IMR-90 (cell line): ENCODE measurements around the gene PLEKHG5. TPM values are rescaled to one million over a fixed set of nuclear protein-coding genes. Genes with fewer than 3 reads are reported as not detected.

Source experiments
- ATAC-seq: fragments of 200-7000 bp; cut with Tn5 transposase; 2 replicates; pipeline ENCODE4 v1.9.1; 2020; ENCODE audit warnings: low read depth, mild to moderate bottlenecking, moderate library complexity
- BruUV-seq: library from RNA; stranded (reverse); fragments of 400-500 nt; replicated peaks from 2 replicates; lab custom pipeline; 2021; lab: Mats Ljungman, UMichigan
- CTCF ChIA-PET: fragments of 300-600 bp; formaldehyde crosslinking; extraction: SDS; loops from one replicate; lab custom pipeline; 2021; ENCODE audit warnings: antibody characterized with exemption; lab: Yijun Ruan, JAX
- POLR2A ChIA-PET: fragments of 300-600 bp; sonication (Branson Sonifier 250); formaldehyde crosslinking; loops from one replicate; lab custom pipeline; 2022; ENCODE audit warnings: antibody characterized with exemption; ENCODE audit not compliant: unreplicated experiment; lab: Charles Lee
- DNase-seq: peaks from one replicate; pipeline ENCODE4 v3.0.0; 2013
- H2AFZ ChIP-seq: replicated peaks from 2 replicates; pipeline ENCODE3; 2013; ENCODE audit warnings: low read length, mild to moderate bottlenecking; ENCODE audit not compliant: poor library complexity
- H2AK5ac ChIP-seq: 2 replicates; pipeline ENCODE4 v1.6.1; 2013; ENCODE audit warnings: low read depth, low read length, inconsistent platforms
- H2AK9ac ChIP-seq: replicated peaks from 2 replicates; pipeline ENCODE3; 2013; ENCODE audit warnings: mild to moderate bottlenecking, low read depth, low read length, moderate library complexity; ENCODE audit not compliant: poor library complexity
- H2BK120ac ChIP-seq: 2 replicates; pipeline ENCODE4 v1.6.1; 2013; ENCODE audit warnings: low read depth, low read length, inconsistent platforms
- H2BK15ac ChIP-seq: 3 replicates; pipeline ENCODE4 v1.6.1; 2013; ENCODE audit warnings: low read depth, low read length, inconsistent platforms
- H2BK20ac ChIP-seq: 2 replicates; pipeline ENCODE4 v1.6.1; 2013; ENCODE audit warnings: low read depth, mild to moderate bottlenecking, inconsistent platforms, low read length, moderate library complexity
- H2BK5ac ChIP-seq: 2 replicates; pipeline ENCODE4 v1.6.1; 2013; ENCODE audit warnings: mild to moderate bottlenecking, low read depth, low read length, inconsistent platforms; ENCODE audit not compliant: poor library complexity, severe bottlenecking
- H3K14ac ChIP-seq: replicated peaks from 2 replicates; pipeline ENCODE4 v1.6.1; 2013; ENCODE audit warnings: low read depth, low read length, inconsistent platforms
- H3K18ac ChIP-seq: 2 replicates; pipeline ENCODE4 v1.6.1; 2013; ENCODE audit warnings: low read depth, low read length, control low read depth
- H3K23ac ChIP-seq: 2 replicates; pipeline ENCODE4 v1.6.1; 2013; ENCODE audit warnings: low read depth, low read length, inconsistent platforms
- H3K27ac ChIP-seq: 2 replicates; pipeline ENCODE4 v1.5.1; 2013; ENCODE audit warnings: mild to moderate bottlenecking, control low read depth, low read length; ENCODE audit not compliant: insufficient read depth
- H3K27me3 ChIP-seq: 2 replicates; pipeline ENCODE4 v1.6.1; 2013; ENCODE audit warnings: low read length; ENCODE audit not compliant: control insufficient read depth, insufficient read depth
- H3K36me3 ChIP-seq: 2 replicates; pipeline ENCODE4 v1.6.1; 2013; ENCODE audit warnings: low read length, mixed read lengths; ENCODE audit not compliant: control insufficient read depth, insufficient read depth
- H3K4ac ChIP-seq: 2 replicates; pipeline ENCODE4 v1.6.1; 2013; ENCODE audit warnings: low read depth, low read length, inconsistent platforms
- H3K4me1 ChIP-seq: 2 replicates; pipeline ENCODE4 v1.6.1; 2013; ENCODE audit warnings: low read length, mixed read lengths; ENCODE audit not compliant: control insufficient read depth, insufficient read depth
- H3K4me2 ChIP-seq: 2 replicates; pipeline ENCODE4 v1.6.1; 2013; ENCODE audit warnings: low read depth, mild to moderate bottlenecking, control low read depth, low read length, moderate library complexity
- H3K4me3 ChIP-seq: 2 replicates; pipeline ENCODE4 v1.5.1; 2013; ENCODE audit warnings: low read depth, mild to moderate bottlenecking, control low read depth, low read length, moderate library complexity; ENCODE audit not compliant: insufficient read depth
- H3K56ac ChIP-seq: 2 replicates; pipeline ENCODE4 v1.6.1; 2013; ENCODE audit warnings: low read length, inconsistent platforms; ENCODE audit not compliant: insufficient read depth; ENCODE audit errors: extremely low read depth
- H3K79me1 ChIP-seq, 2 experiments: 2 replicates each; pipeline ENCODE4 v1.6.1; 2013; ENCODE audit warnings: low read length in 2 of 2, inconsistent platforms in 1 of 2, low read depth in 1 of 2
- H3K9ac ChIP-seq: 2 replicates; pipeline ENCODE4 v1.6.1; 2013; ENCODE audit warnings: low read depth, low read length, control low read depth
- H3K9me1 ChIP-seq: 2 replicates; pipeline ENCODE4 v1.6.1; 2013; ENCODE audit warnings: low read length, inconsistent platforms; ENCODE audit not compliant: insufficient read depth
- H3K9me3 ChIP-seq: 2 replicates; pipeline ENCODE4 v1.6.1; 2013; ENCODE audit warnings: low read length; ENCODE audit not compliant: control insufficient read depth, insufficient read depth
- H4K20me1 ChIP-seq: 2 replicates; pipeline ENCODE4 v1.6.1; 2013; ENCODE audit warnings: low read length, inconsistent platforms; ENCODE audit not compliant: insufficient read depth
- H4K5ac ChIP-seq: 2 replicates; pipeline ENCODE4 v1.6.1; 2013; ENCODE audit warnings: mild to moderate bottlenecking, low read depth, low read length, control low read depth
- H4K8ac ChIP-seq, 2 experiments: 2 replicates each; pipeline ENCODE4 v1.6.1; 2013; ENCODE audit warnings: low read depth in 2 of 2, low read length in 2 of 2, control low read depth in 1 of 2, inconsistent platforms in 1 of 2
- H4K91ac ChIP-seq: 2 replicates; pipeline ENCODE4 v1.6.1; 2013; ENCODE audit warnings: low read depth, low read length, inconsistent platforms; ENCODE audit not compliant: insufficient read depth
- CTCF ChIP-seq: conservative IDR thresholded peaks from 2 replicates; pipeline ENCODE4 v1.5.1; 2012; ENCODE audit warnings: mild to moderate bottlenecking, low read depth, low read length, improper control_type of control experiment
- RCOR1 ChIP-seq: IDR thresholded peaks from 2 replicates; pipeline ENCODE4 v1.6.1; 2012; ENCODE audit warnings: mild to moderate bottlenecking, low read length, improper control_type of control experiment; ENCODE audit not compliant: insufficient replicate concordance
- WGBS, 2 experiments: methylation state at CpG; one replicate each; pipeline versions ENCODE4 v1.1.5 to v1.1.7; 2013; ENCODE audit warnings: missing lambda C conversion rate in 2 of 2; ENCODE audit not compliant: insufficient read length in 1 of 2; ENCODE audit errors: extremely low coverage in 2 of 2; 5-methylcytosine and 5-hydroxymethylcytosine counted together
- dilution Hi-C: fragments of 300-500 bp; cut with HindIII; formaldehyde crosslinking; loops from one replicate; pipeline ENCODE4 v1.14.3; 2018; ENCODE audit warnings: low sequenced_read_pairs; ENCODE audit not compliant: unreplicated experiment
- in situ Hi-C: fragments of 300-500 bp; cut with MboI; formaldehyde crosslinking; loops from 3 replicates; pipeline ENCODE4 v1.14.3; 2019; ENCODE audit warnings: low sequenced_read_pairs, inconsistent platforms, mixed read lengths
- intact Hi-C: fragments of 100-400 bp; cut with micrococcal nuclease; formaldehyde crosslinking; loops from 2 replicates; pipeline ENCODE4 v1.10.0; 2022
- polyA plus RNA-seq, 3 experiments: library from polyadenylated mRNA; depleted of rRNA; stranded (reverse); fragments of >200 nt; gene quantifications; 2 replicates each; pipeline ENCODE4 v1.2.3, GENCODE V29; 2012; ENCODE audit warnings: low replicate concordance in 1 of 3
- total RNA-seq: library from RNA; depleted of rRNA; stranded (reverse); fragments of >200 nt; gene quantifications from 2 replicates; pipeline ENCODE4 v1.2.3, GENCODE V29; 2012

Gene PLEKHG5
- total and polyA plus RNA-seq, 2 of the 4 experiments (the other 2 are of a cell fraction), result 4.8 to 11.6 TPM

- in situ Hi-C loops, result no loop called here
- Histone ChIP-seq H3K4ac (no peak overlapping the region), H2AK5ac (no peak overlapping the region), H3K36me3 (no peaks in the 10 kb centered on the region), H4K91ac (no peak overlapping the region), H2BK120ac (no peak overlapping the region), H3K18ac (no peak overlapping the region), H3K27ac (no peak overlapping the region), H2AFZ (no peak overlapping the region), H3K14ac (no peak overlapping the region), H3K4me3 (no peak overlapping the region), H2BK20ac (no peak overlapping the region), H3K4me2 (no peak overlapping the region), H3K9me1 (no peaks in the 10 kb centered on the region), H3K56ac (no peak overlapping the region), H4K5ac (no peak overlapping the region), H3K23ac (no peak overlapping the region), H2AK9ac (no peak overlapping the region), H3K4me1 (peaks cover 3% of the 10 kb centered on the region; the same call in 1 of the 2 replicates), H4K8ac (no peak overlapping the region), H3K9me3 (no peaks in the 10 kb centered on the region), H3K27me3 (peaks cover 80% of the 10 kb centered on the region), H2BK15ac (no peak overlapping the region), H2BK5ac (no peak overlapping the region), H3K9ac (no peak overlapping the region), H4K20me1 (peaks cover 11% of the 10 kb centered on the region; the same call in 1 of the 2 replicates), H3K79me1 (no peaks in the 10 kb centered on the region)
- BruUV-seq, result no TSS peak
- ChIA-PET POLR2A (no interaction called here), CTCF (no interaction called here)
- DNase-seq (no peak), ATAC-seq (no peak)
- dilution Hi-C loops, result no loop called here
- intact Hi-C loops, result no loop called here
- WGBS, 2 experiments, result 82% methylated on average over 13 of the region's 26 CpGs; no CpG with 5 or more reads in 1 of the 2 experiments
- TF ChIP-seq CTCF (no peak), RCOR1 (no peak)
Observed at GRCh38 chr1:6427441-6428390, 63.8 kb downstream of the PLEKHG5 start.
